ENCODE measurements around the gene PDE7B. TPM values are rescaled to one million over a fixed set of nuclear protein-coding genes. Genes with fewer than 3 reads are reported as not detected.
A peak's percentile ranks its signal among the peaks of the same experiment; 100 is the strongest.

Gene PDE7B
- total and polyA plus RNA-seq, 9 of the 15 experiments (the other 6 are each of a cell fraction or from before 2014, with no cell fraction given) = 0.01 TPM; not detected in 8

DNA sequence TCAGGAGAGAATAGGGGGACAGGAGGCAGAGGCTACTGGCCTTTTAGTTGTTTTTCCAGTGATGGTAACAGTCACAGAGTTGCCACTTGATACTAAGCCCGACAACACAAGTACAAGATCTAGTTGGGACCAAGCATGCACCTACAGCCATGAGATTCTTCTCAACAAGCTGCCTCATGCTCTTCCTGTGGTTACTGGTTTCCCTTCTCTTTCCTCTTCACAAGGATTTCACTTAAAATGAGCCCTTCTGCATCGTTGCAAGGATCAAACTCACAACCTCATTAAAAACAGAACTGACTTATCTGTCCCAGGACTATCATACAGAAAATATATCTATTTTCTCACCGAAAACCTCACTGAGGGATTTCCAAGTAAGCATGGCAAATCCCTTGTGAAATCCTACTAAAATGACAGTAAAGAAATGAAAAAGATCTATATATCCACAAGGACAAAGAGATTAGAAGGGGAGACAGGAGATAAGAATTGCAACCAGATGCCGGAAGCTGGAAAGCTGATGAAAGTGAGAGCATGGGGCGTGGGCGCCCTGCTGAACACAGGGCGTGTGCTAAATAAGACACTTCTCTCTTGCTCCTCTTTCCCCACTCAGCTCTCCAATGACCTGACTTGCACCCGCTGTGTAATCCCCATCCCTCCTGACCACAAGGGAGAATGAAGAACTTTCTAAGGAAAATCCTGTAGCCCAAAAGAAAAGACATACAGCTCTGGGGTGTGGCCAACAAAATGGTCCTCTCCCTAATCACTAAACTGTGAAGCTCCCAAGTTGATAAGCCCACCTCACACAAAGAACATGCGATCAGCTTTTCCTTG, 385.2 kb downstream of the PDE7B start (continued):
- TF ChIP-seq POLR2AphosphoS5 (IDR thresholded peaks at IDR 0.05; ENCODE audit: control insufficient read depth, insufficient read depth, low read depth, low read length) (peak; percentile 48; the same call in 1 of the 2 replicates), HDAC2 (IDR thresholded peaks at IDR 0.05) (peak; percentile 87), HEY1 (CRISPR knock-in tag; IDR thresholded peaks at IDR 0.05; ENCODE audit: borderline replicate concordance) (no peak), MCM7 (IDR thresholded peaks at IDR 0.05) (no peak), NONO (IDR thresholded peaks at IDR 0.05; ENCODE audit: low read depth in 2 of 2, low read length in 1 of 2) (no peak), POLR2H (tag; IDR thresholded peaks at IDR 0.05; ENCODE audit: low read depth) (peak; percentile 55; the same call in 1 of the 2 replicates), ETS2 (tag; IDR thresholded peaks at IDR 0.05; ENCODE audit: borderline replicate concordance, poor library complexity, severe bottlenecking) (no peak), MAZ (CRISPR knock-in tag; conservative IDR thresholded peaks at IDR 0.05 in 1 of 2, IDR thresholded peaks at IDR 0.05 in 1 of 2) (peak in 1 of 2 experiments; percentile 34; a peak in 1 of 4 replicates), NFATC3 (IDR thresholded peaks at IDR 0.05) (no peak), ZNF41 (CRISPR knock-in tag; conservative IDR thresholded peaks at IDR 0.05) (no peak), NFE2 (IDR thresholded peaks at IDR 0.05; ENCODE audit: low read depth) (no peak), EP300 (IDR thresholded peaks at IDR 0.05; ENCODE audit: low read length) (peak; percentile 95)
- TF ChIP-seq, protein P1, sequence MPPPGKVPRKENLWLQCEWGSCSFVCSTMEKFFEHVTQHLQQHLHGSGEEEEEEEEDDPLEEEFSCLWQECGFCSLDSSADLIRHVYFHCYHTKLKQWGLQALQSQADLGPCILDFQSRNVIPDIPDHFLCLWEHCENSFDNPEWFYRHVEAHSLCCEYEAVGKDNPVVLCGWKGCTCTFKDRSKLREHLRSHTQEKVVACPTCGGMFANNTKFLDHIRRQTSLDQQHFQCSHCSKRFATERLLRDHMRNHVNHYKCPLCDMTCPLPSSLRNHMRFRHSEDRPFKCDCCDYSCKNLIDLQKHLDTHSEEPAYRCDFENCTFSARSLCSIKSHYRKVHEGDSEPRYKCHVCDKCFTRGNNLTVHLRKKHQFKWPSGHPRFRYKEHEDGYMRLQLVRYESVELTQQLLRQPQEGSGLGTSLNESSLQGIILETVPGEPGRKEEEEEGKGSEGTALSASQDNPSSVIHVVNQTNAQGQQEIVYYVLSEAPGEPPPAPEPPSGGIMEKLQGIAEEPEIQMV (tag; conservative IDR thresholded peaks at IDR 0.05; ENCODE audit: low read depth) = peak; percentile 38; the same call in 1 of the 2 replicates
- TF ChIP-seq, protein P2, sequence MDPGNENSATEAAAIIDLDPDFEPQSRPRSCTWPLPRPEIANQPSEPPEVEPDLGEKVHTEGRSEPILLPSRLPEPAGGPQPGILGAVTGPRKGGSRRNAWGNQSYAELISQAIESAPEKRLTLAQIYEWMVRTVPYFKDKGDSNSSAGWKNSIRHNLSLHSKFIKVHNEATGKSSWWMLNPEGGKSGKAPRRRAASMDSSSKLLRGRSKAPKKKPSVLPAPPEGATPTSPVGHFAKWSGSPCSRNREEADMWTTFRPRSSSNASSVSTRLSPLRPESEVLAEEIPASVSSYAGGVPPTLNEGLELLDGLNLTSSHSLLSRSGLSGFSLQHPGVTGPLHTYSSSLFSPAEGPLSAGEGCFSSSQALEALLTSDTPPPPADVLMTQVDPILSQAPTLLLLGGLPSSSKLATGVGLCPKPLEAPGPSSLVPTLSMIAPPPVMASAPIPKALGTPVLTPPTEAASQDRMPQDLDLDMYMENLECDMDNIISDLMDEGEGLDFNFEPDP (CRISPR knock-in tag; IDR thresholded peaks at IDR 0.05) = no peak
